Sciatic nerve (tissue), 2 donors: ENCODE measurements around the gene LYRM4. TPM values are rescaled to one million over a fixed set of nuclear protein-coding genes. Genes with fewer than 3 reads are reported as not detected.
A peak's percentile ranks its signal among the peaks of the same experiment; 100 is the strongest.

Experiments
- ATAC-seq: fragments of 200-7000 bp; cut with Tn5 transposase; one replicate; pipeline ENCODE4 v1.9.1; 2020; ENCODE audit warnings: mild to moderate bottlenecking, moderate library complexity
- DNase-seq: peaks from one replicate; pipeline ENCODE4 v3.0.0-alpha.2; 2020; ENCODE audit warnings: low spot score
- intact Hi-C: fragments of 100-400 bp; cut with DNase I; formaldehyde crosslinking; loops from one replicate; pipeline ENCODE4 v1.14.2; 2022
- total RNA-seq: library from RNA; stranded (reverse); fragmentation: NEBNext Ultra II Directional; extraction: Animal tissue kit (Norgen Biotek cat#: 25700); gene quantifications from one replicate; pipeline ENCODE4 v1.2.1, GENCODE V29; 2021
- donor health status: DM: no; HTN: no; CAD: no.
- donor health status: DM: no; HTN: no; CAD: no.

LYRM4 gene
- 21.7 TPM for total RNA-seq

DNA sequence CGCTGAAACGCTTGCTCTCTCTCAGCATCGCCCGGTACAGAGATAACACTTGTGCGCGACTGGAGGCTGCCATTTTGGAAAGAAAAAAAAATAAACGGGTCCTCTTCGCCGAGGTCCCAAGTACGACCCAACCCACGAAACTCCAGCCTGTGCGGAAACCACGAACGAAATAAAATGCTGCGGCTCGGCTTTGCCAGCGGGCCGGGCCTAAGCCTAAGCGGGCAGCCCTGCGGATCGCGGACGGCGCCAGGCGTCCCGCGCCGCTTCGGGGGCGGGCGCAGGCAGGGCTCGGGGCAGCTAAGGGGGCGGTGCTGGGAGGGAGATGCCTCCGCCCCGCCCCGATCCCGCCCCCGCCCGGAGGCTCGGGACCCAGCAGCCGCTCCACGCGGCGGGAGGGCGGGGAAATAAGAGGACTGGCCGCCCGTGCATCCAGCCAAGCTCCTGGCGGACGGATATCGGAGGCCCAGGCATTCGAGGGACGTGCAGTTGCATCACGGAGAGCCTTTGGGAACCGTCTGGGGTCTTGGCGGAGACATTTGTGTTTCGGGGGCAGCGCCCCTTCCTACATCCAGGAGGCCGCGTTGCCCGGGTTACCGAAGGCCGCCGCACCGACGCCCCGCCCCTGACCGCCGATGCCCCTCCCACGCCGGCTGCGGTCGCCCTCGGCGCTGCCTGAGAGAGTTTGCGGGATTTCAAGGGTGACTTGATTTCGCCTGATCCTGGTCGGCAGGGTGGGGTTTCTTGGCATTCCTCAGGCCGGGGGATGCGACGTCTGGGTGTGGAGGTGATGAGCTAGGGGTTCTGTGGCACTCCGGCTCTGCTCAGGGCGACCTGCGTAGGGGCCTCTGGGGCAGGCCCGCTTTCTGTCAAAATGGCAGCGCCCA is at the start of gene LYRM4, which contains the start of gene FARS2:
Gene LYRM4 (minus strand): TSS at position 290 of the 884 bp plus-strand sequence. CDS start 217 bp downstream, at position 73.
Gene FARS2 (plus strand): TSS at position 853 of the 884 bp plus-strand sequence.
- intact Hi-C loops, result no loop called here
- DNase-seq (peak; percentile 94), ATAC-seq (peak; percentile 98)

DNA sequence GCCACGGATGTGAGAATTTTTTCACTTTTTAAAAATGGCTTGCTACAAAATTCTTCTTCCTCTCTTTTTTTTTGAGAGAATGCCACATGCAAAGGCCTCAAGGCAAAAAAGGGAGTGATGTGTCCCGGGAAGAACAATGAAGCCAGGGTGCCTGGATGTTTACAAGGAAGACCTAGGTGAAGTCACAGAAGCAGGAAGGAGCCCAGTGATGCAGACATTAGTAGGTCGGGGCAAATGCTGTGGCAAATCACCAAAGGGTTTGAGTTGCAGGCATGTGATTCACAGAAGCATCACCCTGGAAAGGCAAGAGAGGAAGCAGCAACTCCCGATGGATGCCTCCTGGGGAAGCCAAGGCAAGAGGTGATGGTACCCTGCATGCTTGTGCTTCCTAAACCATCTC is 47.3 kb upstream of the LYRM4 start:
- ATAC-seq (no peak), DNase-seq (no peak)
- intact Hi-C loops, result no loop called here

DNA sequence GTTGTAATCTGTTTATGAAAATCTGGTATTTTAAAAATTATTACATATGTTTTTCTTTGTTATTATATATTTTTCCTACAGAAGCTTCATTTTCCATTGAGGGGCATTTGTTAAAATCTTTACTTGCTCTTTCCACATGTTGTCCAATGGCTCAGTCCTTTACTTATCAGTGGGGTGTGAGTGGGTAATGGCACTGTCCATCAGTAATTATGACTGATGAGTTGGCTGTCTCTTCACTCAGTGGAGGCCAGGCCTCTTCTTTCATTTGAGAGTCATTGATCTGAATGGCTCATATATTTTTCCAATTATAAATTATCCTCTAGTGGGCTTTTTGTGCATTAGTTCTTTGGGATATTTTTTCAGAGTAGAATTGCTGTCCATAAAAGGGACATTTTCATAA is 46.3 kb upstream of the LYRM4 start:
- DNase-seq, result no peak
- intact Hi-C loops, result no loop called here
- ATAC-seq, result no peak

DNA sequence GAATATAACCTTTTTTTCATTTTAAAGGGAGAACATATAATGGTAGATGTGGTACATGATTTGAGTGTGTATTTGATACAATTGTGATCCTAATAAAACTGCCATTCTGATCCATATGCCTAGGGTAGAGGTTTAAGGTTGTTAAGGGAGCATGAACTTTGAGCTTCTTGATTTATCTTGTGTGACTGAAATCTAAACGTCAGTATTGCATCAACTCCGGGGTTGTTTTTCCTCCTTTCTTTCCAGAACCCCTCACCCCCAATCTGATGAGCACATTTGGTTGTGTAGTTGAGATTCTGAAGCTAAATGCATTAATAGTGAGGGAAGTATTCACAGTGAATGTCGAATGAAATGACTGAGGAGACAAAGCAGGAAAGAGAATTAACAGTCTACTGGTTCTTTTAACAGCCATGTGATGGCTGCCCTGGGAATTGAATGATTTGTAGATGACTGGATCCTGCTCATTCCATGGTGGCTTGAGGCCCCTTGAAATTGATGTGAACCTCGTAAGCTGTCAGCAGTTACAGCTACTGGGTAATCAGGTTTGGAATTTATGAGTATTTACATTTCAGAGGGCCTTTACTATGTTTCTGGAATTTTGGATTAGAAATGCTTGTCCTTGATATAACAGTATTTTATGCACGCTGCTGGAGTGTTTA is 45.3 kb upstream of the LYRM4 start:
- intact Hi-C loops, result no loop called here
- ATAC-seq (no peak), DNase-seq (no peak)

DNA sequence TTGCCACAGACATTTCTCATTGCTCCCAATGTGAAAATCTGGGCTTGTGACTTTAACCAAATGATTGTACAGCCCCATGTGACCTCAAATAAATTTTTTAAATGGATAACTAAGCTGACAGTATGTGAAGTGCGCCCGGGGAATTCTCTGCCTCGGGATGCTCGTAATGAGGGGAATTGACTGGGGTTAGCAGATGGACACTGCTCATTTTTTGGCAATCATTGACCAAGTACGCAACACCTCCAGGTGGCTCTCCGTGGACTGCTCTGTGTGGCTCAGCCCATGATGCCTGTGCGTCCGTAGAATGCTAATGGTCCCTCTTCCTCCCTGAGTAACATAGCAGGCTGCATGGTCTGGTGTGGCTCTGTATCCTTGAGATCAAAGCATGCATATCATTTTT is 42.9 kb upstream of the LYRM4 start:
- ATAC-seq (no peak), DNase-seq (no peak)

DNA sequence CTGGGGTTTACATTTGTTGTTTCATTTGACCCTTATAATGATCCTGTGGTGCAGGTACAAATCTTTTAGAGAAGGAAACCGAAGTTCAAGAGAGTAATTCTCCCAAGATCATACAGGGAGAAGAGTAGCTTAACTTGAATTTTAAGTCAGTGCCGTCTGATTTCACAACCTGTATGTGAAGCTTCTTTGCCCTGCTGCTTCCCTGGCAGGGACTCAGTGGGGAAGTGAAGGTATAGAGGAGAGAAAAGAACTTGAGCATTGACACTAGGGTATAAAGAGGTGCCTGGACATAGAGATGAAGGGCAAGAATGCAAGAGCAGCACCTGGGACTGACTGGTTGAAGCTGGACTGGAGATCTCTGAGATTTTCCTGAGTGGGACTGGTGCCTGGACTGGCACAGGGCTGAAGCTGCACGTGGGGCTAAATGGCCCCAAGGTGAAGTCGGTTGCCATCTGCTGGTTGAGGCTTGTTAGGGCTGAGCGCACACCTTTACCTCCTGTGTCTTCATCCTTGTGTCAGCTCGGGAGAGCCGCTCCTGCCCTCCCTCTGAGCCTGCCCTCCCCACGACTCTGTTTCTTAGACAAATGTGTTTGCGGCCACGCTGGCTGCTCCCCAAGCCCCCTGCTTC is 42.4 kb upstream of the LYRM4 start:
- no peak for DNase-seq
- intact Hi-C loops, result no loop called here
- peak; percentile 41 for ATAC-seq

More for the DNA sequence above, 42.9 kb upstream of the LYRM4 start:
- intact Hi-C loops, result no loop called here

DNA sequence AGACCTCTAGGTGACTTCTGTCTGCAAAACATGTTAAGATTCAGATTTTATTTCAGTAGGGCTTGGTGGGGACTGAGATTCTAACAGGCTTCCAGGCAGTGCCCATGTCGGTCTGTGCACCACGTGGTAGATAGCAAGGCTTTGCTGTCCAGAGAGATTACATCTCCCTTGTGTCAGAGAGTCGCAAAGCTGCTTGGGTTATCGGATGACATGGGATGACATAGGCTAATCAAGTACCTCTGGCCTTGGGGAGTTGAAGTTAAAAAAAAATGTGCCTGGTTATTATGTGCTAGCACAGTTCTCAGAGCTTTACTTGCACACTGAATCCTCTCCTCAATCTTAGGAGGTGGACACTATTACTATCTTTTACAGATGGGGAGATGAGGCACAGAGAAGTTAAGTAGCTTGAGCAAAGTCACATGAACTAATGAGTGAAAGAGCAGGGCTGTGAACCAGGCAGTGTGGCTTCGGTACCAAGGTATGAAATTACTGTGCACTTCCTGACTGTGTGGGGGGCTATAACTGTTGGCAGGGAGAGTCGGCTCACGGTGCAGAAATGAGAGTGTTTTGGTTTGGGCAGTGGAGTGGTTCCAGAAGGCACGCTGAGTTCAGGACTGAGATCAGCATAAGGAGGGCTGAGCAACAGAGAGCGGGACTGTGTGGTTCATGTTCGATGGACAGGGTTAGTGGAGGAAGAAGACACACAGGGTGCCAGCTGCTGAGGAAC is 41.6 kb upstream of the LYRM4 start:
- intact Hi-C loops, result no loop called here
- DNase-seq (no peak), ATAC-seq (no peak)

DNA sequence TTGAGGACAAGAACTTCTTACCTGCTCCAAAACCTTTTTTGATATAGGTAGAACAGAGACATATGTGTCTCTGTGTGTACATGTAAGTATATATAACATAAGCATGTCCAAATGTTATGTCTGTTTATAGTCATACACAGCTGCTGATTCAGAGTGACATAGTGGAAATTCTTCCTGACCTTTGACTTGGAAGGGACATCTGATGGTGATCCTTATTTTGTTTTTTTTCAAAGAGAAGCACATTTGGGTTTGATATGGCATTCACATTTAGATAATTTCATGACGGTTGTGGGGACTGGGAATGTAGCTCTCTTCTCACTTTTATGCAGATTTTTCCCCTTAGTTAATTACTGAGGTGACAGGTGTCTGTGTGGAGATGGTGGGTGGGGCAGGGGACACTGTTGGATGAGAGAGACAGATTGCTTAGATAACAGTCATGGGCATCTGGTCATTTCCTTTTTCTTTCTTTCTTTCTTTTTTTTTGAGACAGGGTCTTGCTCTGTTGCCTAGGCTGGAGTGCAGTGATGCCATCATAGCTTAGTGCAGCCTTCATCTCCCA is 39.5 kb upstream of the LYRM4 start:
- intact Hi-C loops, result no loop called here
- ATAC-seq (no peak), DNase-seq (no peak)

DNA sequence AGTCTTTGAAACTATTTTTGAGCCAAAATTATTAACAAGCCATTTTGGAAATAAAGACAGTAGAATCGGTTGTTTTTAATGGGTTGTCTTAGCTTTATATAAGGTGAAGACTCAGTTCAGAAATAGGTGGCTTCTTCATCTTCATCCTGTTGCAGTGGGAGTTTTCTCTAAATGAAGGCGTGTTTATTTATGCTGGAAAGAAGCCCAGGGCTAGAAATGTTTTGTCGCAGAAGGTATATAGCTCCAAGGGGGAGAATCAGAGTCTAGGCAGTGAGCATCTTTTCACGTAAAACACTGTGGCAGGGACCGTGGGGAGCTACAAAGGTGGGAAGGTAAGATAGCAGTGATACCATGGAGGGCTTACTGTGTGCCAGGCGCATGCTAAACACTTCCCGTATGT is 34.9 kb upstream of the LYRM4 start:
- ATAC-seq (no peak), DNase-seq (no peak)
- intact Hi-C loops, result no loop called here

DNA sequence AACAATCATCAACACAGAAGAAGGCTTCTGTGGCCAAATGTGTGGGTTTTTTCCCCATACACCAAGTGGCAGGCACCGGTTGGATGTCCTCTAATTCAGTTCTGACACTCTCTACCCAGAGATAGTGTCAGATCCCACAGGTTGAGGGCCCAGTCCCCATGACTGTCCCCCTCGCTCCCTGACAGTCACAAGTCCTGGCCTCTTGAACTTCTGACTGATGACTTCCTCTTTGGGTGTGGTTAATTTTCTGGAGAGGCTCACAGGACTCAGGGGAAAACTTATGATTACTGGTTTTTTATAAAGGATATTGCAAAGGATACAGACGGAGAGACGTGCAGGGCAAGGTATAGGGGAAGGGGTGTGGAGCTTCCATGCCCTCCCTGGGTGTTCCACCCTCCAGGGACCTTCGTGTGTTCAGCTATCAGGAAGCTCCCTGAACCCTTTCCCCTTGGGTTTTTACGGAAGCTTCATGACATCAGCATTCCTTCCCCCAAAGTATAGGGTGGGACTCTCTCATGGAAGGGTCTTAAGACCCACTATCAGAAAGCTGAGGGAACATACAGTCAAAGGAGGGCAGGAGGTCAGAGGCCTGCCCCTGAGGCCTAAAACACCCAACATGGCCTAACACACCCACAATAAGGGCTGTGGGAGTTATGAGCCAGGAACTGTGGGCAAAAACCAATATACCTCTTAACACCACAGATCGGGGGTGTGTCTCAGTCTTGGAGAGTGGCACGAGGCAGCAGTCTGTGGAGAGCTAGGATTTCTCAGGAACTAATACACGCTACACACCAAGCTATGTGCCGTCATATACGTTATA is 33.9 kb upstream of the LYRM4 start:
- DNase-seq (no peak), ATAC-seq (no peak)
- intact Hi-C loops, result no loop called here

DNA sequence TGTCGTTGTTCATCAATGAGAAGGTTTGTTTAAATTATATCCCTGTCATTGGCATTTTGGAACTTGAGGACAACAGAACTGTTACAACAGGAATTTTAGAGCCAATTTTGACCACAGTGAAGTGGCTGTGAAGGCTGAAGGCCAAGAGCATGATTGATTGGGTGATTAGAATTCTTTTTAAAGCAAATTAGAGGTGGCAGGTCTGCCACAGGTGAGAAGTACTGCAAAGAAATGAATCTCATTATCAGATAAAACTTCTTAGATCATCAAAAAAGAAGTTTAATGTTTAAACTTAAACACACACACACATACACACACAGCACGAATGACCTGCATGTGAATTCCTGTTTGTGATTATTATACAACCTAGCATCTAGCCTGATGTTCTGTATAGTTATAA is 32.9 kb upstream of the LYRM4 start:
- intact Hi-C loops, result no loop called here
- no peak for DNase-seq
- no peak for ATAC-seq

DNA sequence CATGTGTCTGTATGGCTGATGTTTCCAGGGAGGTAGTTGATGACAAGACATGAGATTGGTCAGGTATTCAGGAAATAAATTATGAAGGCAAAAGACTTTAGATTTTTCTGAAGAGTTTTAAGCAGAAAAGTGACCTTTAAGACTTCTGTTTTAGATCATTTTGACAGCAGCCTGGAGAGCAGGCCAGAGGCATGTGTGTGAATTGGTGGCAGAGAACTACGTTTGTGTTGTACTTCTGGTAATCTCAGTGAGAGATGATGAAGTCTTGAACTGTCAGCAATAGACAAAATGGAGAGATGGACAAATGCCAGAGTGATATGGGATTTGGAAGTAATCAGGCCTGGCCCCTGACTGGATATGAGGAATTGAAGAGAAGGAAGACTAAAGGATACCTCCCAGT is 31.4 kb upstream of the LYRM4 start:
- intact Hi-C loops, result no loop called here
- ATAC-seq (no peak), DNase-seq (no peak)

DNA sequence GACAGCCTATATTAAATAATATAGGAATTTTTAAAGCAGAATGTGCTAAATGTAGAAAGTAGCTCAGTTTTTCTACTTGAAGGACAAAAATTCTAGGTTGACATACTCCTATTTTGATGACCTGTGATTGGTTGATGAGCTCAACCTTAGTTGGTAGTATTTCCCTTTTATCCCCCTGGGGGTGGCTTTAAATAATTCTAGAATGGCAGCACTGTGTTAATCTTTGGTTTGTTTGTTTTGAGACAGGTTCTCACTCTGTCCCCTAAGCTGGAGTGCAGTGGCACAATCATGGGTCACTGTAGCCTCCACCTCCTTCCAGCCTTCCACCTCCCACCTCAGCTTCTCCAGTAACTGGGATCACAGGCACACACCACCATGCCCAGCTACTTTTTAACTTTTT is 29.8 kb upstream of the LYRM4 start:
- no peak for ATAC-seq
- intact Hi-C loops, result no loop called here
- DNase-seq, result no peak

DNA sequence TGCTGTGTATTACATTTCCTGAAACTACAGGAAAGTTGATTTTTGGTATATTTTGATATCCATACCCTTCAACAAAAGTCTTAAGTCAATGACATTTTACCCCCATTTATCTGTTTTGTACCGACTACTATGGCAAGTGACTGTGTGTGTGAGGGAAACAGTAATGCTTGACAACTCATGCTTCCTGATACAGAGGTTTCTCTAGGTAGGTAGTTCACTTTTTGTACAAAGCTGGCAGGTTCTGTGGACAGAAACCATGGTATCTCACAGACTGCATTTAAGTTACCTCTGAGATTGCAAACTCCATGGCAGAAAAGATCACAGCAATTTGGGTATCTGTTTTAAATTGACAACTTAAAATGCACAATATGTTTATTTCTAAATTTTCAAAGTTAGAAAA is 29.3 kb upstream of the LYRM4 start:
- intact Hi-C loops, result no loop called here

DNA sequence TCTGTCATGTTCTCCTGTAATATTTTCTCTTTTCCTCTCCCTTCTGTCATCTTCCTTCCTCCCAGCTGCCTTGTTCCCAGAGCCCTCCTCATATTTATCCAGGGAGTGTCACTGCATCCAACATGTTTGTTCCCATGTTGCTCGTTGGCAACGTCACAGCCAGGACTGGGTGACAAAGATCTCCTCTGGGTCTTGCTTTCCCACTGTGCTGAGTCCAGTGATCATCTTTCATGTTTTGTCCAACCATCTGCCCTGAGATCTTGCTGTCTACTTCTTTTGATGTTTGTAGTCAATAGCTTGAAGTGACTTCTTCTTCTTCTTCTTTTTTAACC is 27.2 kb upstream of the LYRM4 start:
- DNase-seq (no peak), ATAC-seq (peak; percentile 13)
- intact Hi-C loops, result no loop called here

More for the DNA sequence above, 29.3 kb upstream of the LYRM4 start:
- no peak for DNase-seq
- ATAC-seq, result no peak

DNA sequence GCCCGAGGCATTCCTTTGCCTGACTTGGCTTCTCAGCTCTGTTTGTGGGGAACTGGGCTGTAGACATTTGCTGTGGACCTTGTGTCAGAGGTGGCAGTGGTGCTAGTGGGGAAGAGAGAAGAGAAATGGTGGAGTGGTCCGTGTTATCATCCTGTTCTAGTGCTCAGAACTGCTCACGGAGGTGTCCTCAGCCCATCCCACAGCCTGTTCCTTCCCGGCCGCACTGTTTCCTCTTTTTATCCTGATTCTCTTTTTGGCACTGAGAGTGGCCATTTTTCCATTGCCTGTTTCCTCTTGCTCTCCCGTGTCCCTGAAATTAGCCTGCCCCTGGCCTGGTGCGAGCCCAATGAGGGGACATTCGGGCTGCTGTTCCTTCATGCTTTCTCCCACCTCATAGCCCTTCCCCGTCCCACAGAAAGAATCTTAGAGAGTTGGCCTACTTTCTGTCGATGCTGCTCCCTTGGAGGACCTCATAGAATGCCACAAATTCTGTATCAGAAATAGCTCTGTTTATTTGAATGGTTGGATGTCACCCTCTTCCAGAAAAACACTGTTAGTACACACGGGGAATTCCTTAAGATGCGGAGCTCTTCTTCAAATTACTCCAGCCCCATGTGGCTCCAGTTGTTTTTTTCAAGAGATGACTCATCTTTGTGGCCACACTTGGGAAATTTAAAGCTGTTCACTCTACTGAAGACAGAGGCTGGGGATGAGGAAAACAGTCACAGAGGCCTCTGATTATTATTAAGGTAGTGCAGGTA is 26.6 kb upstream of the LYRM4 start:
- ATAC-seq (peak; percentile 79), DNase-seq (no peak)
- intact Hi-C loops, result no loop called here

DNA sequence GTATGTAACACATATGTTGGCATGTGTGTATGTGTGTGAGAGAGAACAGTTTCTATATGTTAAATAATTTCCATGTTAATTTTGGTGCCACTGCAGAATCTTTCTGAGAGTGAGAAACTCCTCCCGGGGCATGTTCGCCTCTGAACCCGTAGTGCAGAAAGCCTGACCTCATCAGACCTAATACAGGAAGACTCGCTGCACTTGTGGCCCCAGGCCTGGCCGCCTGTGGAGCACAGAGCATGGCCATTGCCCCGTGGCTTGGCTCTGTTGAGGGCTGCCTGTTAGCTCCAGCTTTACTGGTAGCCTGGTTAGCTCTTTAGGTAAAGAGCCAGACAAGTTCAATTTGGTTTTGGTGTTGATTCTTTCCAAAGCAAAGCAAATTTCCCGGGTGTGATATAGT is 26.0 kb upstream of the LYRM4 start:
- intact Hi-C loops, result no loop called here
- no peak for DNase-seq
- no peak for ATAC-seq

DNA sequence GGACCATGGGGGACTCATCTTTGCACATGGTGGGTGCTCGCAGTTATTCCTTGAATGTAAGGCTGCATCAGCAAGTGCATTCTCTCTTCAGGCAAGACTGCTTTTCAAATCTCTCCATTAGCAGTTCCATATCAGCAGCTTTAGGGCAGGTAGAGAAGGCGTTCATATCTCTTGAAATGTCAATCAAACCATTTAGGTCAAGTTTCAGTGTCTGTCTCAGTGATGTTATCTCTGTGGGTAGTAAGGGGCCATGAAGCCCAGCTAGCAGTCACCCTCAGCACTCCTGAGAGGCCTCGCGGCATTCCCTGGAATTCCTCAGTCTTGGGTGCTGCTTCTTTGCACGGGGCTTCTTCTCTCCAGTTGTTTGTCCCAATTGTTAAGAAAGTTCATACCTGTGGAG is 24.8 kb upstream of the LYRM4 start:
- DNase-seq (no peak), ATAC-seq (no peak)
- intact Hi-C loops, result no loop called here
